IPS-18c (cell line): ENCODE data around the gene IL1RAPL1.

Source experiments
- H3K4me3 ChIP-seq: 2 replicates; pipeline ENCODE4 v1.7.0; 2013; ENCODE audit warnings: low read depth, mild to moderate bottlenecking, low read length, moderate library complexity; ENCODE audit not compliant: insufficient read depth
- H3K9me3 ChIP-seq: one replicate; pipeline ENCODE4 v1.6.1; 2013; ENCODE audit warnings: mild to moderate bottlenecking, low read length, moderate library complexity; ENCODE audit not compliant: control insufficient read depth, insufficient read depth

Gene IL1RAPL1

GRCh38 chrX:28854637-28855036 lies 267.4 kb downstream of the IL1RAPL1 start:
- Histone ChIP-seq H3K4me3 (no peak overlapping the region), H3K9me3 (peaks cover 2% of the 10 kb centered on the region)

GRCh38 chrX:28876408-28876807 lies 289.2 kb downstream of the IL1RAPL1 start:
- Histone ChIP-seq H3K9me3 (peaks cover 4% of the 10 kb centered on the region), H3K4me3 (no peak overlapping the region)

DNA sequence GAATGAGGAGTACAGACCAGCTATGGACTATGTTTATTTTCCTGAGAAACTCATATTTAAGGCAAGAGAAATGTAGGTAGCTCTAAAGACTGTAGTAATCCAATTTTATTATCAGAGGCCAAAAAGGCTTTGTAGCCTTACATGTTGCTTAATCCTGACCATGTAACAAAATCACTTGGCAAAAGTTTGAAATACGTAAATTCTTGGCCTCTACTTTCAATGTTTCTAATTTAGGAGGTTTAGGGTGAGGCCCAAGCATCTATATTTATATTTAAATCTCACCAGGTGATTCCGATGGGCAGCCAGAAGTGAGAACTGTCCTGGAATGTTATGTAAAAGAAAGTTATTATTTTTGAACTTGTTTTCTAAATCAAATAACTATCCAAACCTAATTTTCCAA lies 289.7 kb downstream of the IL1RAPL1 start:
- H3K9me3 ChIP-seq: peaks cover 4% of the 10 kb centered on the region
- no peak overlapping the region for H3K4me3 ChIP-seq

- H3K4me3 ChIP-seq: no peak overlapping the region
- no peaks in the 10 kb centered on the region for H3K9me3 ChIP-seq
These were observed 292.9 kb downstream of the IL1RAPL1 start for GRCh38 chrX:28880136-28880535.

DNA sequence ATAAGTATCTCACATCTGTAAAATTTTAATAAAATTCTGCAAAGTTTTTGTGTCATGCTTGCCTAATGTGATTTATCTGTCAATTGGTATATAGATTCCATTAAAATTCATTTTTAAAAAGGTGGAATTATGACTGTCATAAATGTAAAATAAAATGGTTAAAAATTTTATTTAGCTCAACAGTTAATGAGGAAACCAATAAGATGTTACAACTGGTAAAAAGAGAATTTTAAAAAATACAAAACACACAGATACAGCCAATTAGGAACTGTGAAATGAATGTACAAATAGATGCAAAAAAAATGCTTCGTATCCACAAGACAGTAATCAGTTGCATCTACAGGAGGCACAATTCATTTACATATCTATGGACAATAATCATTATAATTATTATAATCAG lies 297.6 kb downstream of the IL1RAPL1 start:
- H3K9me3 ChIP-seq: no peaks in the 10 kb centered on the region
- H3K4me3 ChIP-seq: no peak overlapping the region

DNA sequence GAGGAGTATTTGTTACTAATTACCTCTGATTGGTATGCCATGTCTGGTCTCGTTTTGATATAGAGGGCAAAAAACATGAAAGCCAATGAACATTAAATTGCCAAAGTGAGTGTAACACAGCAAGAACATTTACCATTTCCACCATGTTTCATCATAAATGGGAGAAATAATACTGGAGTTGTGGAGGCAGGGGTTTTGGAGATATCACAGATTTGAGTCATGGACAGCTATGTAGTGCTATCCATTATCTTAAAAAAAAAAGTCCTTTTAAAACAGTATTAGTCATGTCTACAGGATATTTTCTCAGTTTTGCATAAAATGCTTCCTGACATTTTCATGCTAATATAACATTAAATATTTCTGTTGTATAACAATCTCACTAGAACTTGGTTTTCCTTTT lies 301.2 kb downstream of the IL1RAPL1 start:
- Histone ChIP-seq H3K4me3 (no peak overlapping the region), H3K9me3 (no peaks in the 10 kb centered on the region)

DNA sequence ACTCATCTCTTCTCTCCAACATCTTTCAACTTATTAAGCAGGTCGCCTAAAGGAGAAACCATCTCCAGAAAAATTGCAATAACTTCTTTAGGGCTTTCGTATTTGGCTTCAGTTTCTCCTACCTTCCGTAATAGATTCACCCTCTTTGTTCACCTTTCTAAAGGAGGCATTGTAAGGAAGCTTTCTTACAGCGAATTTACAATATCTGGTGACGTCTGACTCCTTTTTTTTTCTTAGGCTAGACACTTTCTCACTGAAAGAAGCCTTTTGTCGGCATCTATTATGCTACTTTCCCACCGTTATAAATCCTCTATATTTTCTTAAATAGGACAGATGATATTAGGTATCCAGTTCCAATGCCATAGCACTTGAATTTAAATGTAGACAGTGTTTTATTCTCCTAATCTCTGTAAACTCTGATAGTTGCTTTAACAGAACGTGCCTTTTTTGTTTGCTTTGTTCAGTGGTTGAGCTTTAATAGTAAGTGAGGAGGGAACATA lies 302.4 kb downstream of the IL1RAPL1 start:
- no peak overlapping the region for H3K4me3 ChIP-seq
- no peaks in the 10 kb centered on the region for H3K9me3 ChIP-seq

- Histone ChIP-seq H3K9me3 (no peaks in the 10 kb centered on the region), H3K4me3 (no peak overlapping the region)
These were observed 314.4 kb downstream of the IL1RAPL1 start for GRCh38 chrX:28901637-28902036.

DNA sequence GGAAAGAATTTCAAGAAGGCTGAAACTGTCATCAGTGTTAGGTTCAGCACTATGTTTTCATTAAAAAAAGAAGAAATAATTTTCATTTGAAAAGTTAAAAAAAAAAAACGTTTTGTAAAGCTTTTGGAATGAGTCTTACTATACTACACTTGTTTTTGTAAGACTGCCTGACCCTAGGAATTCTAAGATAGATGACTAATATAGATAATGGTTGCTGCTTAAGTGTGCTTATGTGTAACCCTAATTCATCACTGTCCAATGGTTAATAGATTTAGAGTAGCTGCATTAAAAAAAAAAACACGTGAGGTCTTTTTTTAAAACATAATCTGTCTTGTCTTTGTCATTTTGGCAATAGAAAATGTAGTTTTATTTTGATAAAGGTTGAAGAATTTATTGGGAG lies 323.2 kb downstream of the IL1RAPL1 start:
- H3K4me3 ChIP-seq: no peak overlapping the region
- no peaks in the 10 kb centered on the region for H3K9me3 ChIP-seq

DNA sequence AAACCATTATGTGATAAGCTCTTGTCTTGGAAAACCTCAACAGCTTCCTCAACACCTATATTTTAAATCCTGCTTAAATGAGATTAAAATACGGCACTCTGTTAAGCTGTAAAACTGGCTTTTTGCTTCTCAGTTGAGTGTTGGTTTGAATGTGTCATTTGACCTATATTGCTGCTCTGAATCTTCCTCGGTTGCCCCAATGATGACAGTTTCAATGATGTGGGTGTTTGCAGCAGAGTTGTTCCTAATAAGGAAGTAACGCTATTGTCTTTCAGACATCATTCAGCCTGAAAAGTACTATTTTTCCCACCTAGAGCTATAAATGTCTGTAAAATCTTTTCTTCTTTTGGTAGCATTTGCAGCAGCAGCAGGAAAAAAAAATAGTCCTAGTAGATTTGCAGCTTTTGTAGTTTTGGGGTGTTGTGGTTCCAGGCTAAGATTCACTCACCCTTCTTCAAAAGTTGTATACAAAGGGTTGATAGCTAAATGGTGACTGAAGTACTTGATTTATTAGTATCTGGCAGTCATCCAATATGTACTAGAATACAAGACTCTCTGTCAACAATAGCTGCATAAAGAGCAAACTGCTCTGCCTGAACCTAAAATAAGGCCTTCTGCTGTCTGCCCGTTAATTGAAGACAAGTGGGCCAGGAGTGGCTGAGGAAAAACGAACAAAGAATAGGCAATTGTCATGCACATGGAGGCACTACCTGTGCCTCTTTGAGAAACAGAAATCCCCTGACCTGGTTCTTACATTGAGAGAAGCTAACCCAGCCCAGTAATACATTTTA lies 333.1 kb downstream of the IL1RAPL1 start:
- Histone ChIP-seq H3K9me3 (peaks cover 2% of the 10 kb centered on the region), H3K4me3 (no peak overlapping the region)

DNA sequence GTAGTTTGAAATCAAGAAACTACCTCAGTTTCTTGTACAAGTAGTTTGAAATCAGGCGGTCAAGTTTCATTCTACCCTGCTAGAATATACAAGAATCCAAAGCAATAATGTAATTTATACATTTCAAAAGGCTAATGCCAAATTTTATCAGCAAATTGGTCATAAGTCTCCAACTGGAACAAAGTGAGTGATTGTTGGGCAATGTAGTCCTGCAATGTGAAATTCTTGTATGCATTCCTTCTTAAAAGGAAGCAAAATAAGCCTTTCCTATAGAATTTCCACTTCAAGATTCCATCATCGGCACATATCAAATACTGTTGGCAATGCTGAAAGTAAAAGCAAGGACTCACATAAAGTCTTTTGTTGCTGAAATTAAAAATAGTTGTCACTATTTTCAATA lies 334.9 kb downstream of the IL1RAPL1 start:
- peaks cover 2% of the 10 kb centered on the region for H3K9me3 ChIP-seq

GRCh38 chrX:28946846-28947245 lies 359.6 kb downstream of the IL1RAPL1 start:
- Histone ChIP-seq H3K4me3 (no peak overlapping the region), H3K9me3 (no peaks in the 10 kb centered on the region)

More for the DNA sequence above, 334.9 kb downstream of the IL1RAPL1 start:
- H3K4me3 ChIP-seq: no peak overlapping the region

DNA sequence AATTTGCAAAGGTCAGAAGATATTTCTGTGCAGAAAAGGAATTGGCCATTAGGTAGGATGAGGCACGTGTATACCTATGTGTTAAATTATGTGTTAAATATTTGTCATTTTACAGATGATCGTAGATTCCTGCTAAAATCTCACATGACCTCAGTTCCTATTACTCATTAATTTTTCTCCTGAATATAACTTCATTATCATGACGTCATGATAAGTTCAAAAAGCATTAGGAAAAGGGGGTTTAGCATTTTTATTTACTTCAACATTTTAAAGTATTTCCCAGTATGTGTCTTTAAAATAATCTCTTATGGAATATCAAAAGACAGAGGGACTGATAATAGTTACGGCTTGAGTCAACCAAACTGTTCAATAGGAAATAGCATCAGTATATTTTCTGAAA lies 372.8 kb downstream of the IL1RAPL1 start:
- H3K4me3 ChIP-seq: no peak overlapping the region
- H3K9me3 ChIP-seq: no peaks in the 10 kb centered on the region

DNA sequence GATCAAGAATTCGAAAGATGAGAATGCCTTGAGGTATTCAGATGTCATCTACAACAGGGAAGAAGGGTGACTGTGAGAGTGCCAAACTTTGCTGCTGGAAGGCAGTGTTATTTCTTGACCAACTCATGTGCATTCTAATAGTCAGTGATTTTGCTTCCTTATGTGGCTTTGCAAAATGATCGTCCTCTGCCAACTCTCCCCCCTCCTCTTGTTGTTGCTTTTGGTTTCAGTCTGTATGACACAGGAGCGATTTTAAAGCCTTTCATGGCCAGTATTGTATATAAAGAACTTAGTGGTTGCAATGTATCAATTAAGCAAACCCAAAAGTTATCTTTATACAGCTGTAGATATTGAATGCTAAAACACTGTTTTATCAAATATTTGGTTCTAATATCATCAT lies 379.1 kb downstream of the IL1RAPL1 start:
- Histone ChIP-seq H3K9me3 (no peaks in the 10 kb centered on the region), H3K4me3 (no peak overlapping the region)

GRCh38 chrX:28969126-28969525 lies 381.9 kb downstream of the IL1RAPL1 start:
- H3K9me3 ChIP-seq: no peaks in the 10 kb centered on the region
- H3K4me3 ChIP-seq: no peak overlapping the region

DNA sequence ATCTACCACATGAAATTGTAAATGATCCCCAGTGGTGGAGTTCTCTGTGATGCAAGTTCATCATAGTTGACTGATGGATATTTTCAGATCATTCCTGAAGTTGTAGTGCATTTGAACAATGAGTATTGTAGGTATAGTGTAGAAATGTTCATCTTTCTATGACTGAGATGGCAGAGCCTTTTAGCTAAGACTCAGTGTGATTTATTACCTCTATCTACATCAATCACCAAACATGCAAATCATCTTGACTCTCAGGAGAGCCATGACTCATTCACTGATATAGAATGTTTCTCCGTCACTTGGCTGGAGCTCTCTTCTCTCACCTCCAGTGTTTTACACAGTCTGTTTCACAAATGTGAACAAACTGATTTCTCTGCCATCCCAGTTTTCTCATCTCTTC lies 392.6 kb downstream of the IL1RAPL1 start:
- no peaks in the 10 kb centered on the region for H3K9me3 ChIP-seq
- H3K4me3 ChIP-seq: no peak overlapping the region

GRCh38 chrX:28981952-28982351 lies 394.7 kb downstream of the IL1RAPL1 start:
- Histone ChIP-seq H3K4me3 (no peak overlapping the region), H3K9me3 (no peaks in the 10 kb centered on the region)

GRCh38 chrX:28988246-28988645 lies 401.0 kb downstream of the IL1RAPL1 start:
- H3K9me3 ChIP-seq: peaks cover 4% of the 10 kb centered on the region
- H3K4me3 ChIP-seq: no peak overlapping the region
